AG04449 (cell line): ENCODE data around the gene DRD4.

Experiments used
- CTCF ChIA-PET: fragments of 350-600 bp; formaldehyde crosslinking; extraction: SDS; loops from one replicate; lab custom pipeline; 2021; ENCODE audit warnings: antibody characterized with exemption; lab: Yijun Ruan, JAX
- POLR2A ChIA-PET: fragments of 400-600, 350-600 bp; formaldehyde crosslinking; extraction: SDS; loops from one replicate; lab custom pipeline; 2020; ENCODE audit warnings: antibody characterized with exemption, inconsistent platforms; lab: Yijun Ruan, JAX
- DNase-seq: peaks from one replicate; pipeline ENCODE4 v3.0.0-alpha.2; 2010; ENCODE audit warnings: low read depth, low spot score
- H3K4me3 ChIP-seq: 2 replicates; pipeline ENCODE4 v1.5.1; 2011; ENCODE audit warnings: low read depth, mild to moderate bottlenecking, control low read depth, low read length
- TF ChIP-seq, protein P1 (sequence below): IDR thresholded peaks from one replicate; pipeline ENCODE4 v1.5.1; 2011; ENCODE audit warnings: mild to moderate bottlenecking, moderate library complexity, low read length, control low read depth, inconsistent platforms; ENCODE audit not compliant: insufficient read depth; ENCODE audit errors: missing control alignments

DRD4 gene

DNA sequence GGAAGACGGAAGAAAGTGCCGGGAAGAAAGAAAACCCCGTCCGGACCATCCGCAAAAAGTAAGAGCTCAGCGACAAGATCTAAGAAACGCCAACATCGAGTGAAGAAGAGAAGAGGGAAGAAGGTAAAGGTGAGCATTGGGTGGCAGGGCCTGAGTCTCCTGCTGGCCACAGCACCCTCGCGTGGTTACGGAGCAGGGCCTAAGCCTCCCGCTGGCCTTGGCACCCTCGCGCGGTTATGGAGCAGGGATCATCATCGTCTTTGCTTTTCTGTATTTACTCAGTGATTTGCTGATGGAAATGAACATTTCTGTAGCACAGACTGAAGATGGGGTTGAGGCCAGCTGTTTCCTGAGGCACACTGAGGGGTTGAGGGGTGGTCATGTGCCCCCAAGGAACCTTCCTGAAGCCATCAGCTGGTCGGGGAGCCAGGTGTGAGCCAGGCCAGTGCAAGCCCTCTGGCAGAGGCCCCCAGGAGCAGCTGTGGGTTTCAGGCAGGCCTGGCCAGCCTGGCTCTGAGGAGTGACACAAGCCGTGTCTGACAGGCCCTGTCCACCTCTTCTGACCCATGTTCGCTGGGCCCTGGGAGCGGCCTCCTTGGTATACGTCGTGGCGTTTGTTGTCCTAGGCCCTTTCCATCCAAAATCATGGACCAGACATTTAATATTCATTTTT lies 35.4 kb upstream of the DRD4 start:
- POLR2A ChIA-PET = interaction anchor here (0.6 to 0.9 kb wide), 2 partner anchors 11 to 21 kb away, joined by 3 read pairs; no protein-coding TSS in a partner anchor

DNA sequence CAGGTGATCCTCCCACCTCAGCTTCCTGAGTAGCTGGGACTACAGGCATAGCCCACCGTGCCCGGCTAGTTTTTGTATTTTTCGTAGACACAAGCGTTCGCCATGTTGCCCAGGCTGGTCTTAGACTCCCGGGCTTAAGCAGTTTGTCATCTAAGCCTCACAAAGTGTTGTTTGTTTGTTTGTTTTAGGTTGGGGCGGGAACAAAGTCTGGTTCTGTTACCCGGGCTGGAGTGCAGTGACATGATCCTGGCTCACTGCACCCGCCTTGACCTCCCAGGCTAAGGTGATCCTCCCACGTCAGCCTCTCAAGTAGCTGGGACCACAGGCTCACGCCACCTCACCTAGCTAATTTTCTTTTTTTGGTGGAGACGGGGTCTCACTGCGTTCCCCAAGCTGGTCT lies 33.9 kb upstream of the DRD4 start:
- ChIA-PET POLR2A (no interaction called here), CTCF (no interaction called here)
- TF ChIP-seq, protein P1, sequence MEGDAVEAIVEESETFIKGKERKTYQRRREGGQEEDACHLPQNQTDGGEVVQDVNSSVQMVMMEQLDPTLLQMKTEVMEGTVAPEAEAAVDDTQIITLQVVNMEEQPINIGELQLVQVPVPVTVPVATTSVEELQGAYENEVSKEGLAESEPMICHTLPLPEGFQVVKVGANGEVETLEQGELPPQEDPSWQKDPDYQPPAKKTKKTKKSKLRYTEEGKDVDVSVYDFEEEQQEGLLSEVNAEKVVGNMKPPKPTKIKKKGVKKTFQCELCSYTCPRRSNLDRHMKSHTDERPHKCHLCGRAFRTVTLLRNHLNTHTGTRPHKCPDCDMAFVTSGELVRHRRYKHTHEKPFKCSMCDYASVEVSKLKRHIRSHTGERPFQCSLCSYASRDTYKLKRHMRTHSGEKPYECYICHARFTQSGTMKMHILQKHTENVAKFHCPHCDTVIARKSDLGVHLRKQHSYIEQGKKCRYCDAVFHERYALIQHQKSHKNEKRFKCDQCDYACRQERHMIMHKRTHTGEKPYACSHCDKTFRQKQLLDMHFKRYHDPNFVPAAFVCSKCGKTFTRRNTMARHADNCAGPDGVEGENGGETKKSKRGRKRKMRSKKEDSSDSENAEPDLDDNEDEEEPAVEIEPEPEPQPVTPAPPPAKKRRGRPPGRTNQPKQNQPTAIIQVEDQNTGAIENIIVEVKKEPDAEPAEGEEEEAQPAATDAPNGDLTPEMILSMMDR = no peak
- H3K4me3 ChIP-seq = no peak overlapping the region
- DNase-seq = no peak

More for the DNA sequence above, 35.4 kb upstream of the DRD4 start:
- CTCF ChIA-PET = no interaction called here
- DNase-seq = no peak
- H3K4me3 ChIP-seq = no peak overlapping the region
- TF ChIP-seq, protein P1 = no peak

DNA sequence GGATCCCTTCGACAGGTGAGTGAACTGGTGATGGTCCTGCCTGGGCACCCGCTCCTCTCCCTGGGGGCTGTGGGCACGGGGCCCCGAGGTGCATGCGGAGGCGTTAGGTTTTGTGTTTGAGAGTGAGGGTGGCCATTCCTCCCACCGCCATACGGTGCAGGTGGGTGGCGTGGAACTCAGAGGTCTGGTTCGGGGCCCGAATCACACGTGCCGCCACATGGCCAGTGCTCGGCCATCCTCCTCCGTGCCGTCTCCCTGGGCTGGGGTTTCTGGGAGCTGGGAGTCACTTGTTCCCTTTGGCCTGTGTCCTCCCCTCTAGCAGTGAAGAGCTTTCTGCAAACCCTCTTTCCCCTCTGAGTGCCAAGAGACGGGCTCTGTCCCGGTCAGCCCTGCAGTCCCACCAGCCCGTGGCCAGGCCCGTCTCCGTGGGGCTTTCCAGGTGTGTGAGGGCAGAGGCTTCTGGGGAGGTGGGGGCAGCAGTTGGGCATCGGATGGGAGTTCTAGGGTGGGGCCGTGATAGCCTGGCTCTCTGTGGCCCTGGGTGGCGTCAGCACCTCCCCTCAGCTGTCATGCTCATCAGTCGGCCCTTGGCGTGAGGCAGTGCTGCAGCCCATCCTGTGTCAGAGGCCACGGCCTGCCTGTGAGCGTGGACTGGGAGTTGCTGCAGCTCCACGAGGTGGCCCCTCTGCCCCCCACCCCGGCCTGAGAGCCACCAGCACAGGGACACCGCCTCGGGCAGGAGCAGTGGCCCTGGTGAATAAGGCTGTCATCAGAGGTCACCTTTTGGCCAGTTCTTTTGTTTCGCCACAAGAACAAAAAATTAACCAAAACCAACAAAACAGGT lies 31.6 kb upstream of the DRD4 start:
- CTCF ChIA-PET = no interaction called here
- no peak for DNase-seq
- H3K4me3 ChIP-seq = no peak overlapping the region
- POLR2A ChIA-PET = no interaction called here
- TF ChIP-seq, protein P1 = no peak

DNA sequence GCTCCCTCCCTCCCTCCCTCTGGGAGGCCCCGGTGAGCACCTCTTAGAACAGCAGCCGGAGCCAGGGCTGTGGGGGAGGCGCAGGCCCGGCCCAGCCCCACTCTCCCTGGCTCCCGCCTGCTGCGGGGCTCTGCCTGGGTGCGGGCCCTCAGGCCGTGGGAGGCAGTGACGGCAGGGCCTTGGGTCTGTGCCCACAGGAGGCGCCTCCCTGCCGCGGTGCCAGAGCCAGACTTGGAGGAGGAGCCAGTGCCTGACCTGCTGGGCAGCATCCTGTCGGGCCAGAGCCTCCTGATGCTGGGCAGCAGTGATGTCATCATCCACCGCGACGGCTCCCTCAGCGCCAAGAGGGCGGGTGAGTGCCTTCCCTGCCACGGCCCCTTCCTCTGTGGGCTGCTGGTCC lies 30.8 kb upstream of the DRD4 start:
- TF ChIP-seq, protein P1 = no peak
- ChIA-PET CTCF (no interaction called here), POLR2A (no interaction called here)
- H3K4me3 ChIP-seq = no peak overlapping the region
- DNase-seq = no peak

DNA sequence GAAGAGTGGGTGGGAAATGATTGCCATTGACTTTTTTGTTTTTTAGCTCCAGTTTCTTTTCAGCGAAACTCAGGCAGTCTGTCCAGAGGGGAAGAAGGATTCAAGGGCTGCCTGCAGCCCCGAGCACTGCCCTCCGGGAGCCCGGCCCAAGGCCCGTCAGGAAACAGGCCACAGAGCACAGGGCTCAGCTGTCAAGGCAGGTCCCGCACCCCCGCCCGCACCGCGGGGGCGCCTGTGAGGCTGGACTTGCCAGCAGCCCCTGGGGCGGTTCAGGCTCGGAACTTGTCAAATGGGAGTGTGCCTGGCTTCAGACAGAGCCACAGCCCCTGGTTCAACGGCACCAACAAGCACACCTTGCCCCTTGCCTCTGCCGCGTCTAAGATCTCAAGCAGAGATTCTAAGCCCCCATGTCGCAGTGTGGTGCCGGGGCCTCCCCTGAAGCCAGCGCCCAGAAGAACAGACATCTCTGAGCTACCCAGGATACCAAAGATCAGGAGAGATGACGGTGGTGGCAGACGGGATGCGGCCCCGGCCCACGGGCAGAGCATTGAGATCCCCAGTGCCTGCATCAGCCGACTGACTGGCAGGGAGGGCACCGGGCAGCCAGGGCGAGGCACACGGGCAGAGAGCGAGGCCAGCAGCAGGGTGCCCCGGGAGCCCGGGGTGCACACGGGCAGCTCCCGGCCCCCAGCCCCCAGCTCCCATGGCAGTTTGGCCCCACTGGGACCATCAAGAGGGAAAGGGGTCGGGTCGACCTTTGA lies 29.9 kb upstream of the DRD4 start:
- ChIA-PET POLR2A (no interaction called here), CTCF (no interaction called here)
- no peak for DNase-seq
- H3K4me3 ChIP-seq = no peak overlapping the region
- TF ChIP-seq, protein P1 = no peak
